OCI-M1 (cell line): ENCODE data around the gene DTX2.
A peak's percentile ranks its signal among the peaks of the same experiment; 100 is the strongest.
"Not testable (repeated sequence)": the region's sequence is repeated elsewhere in the genome, so short reads cannot be mapped to it uniquely, and the experiment has no call there.

Experiments
- DNase-seq: peaks from one replicate; lab custom pipeline; 2025; lab: John Stamatoyannopoulos, UW

Gene DTX2

GRCh38 chr7:76461464-76462101, at the start of gene DTX2:
DTX2 (plus strand) TSS chr7:76461709; CDS start chr7:76480510, 18,801 bp downstream.
- not testable (repeated sequence) for DNase-seq

- DNase-seq: no peak
Measured at GRCh38 chr7:76412249-76412648, 49.3 kb upstream of the DTX2 start.

GRCh38 chr7:76417654-76418310, 43.7 kb upstream of the DTX2 start:
- DNase-seq: not testable (repeated sequence)

GRCh38 chr7:76421097-76421496, 40.4 kb upstream of the DTX2 start:
- DNase-seq: not testable (repeated sequence)

GRCh38 chr7:76423666-76424412, 37.7 kb upstream of the DTX2 start:
- no peak for DNase-seq

- DNase-seq: no peak
Measured at GRCh38 chr7:76424413-76425111, 36.9 kb upstream of the DTX2 start, which contains the start of gene ZP3. ZP3 (plus strand) TSS chr7:76424950; CDS start chr7:76424965, 15 bp downstream.

GRCh38 chr7:76425156-76425555, 36.4 kb upstream of the DTX2 start:
- no peak for DNase-seq

GRCh38 chr7:76425558-76425957, 36.0 kb upstream of the DTX2 start:
- not testable (repeated sequence) for DNase-seq

- no peak for DNase-seq
Measured at GRCh38 chr7:76426246-76426645, 35.3 kb upstream of the DTX2 start.

GRCh38 chr7:76427635-76428034, 33.9 kb upstream of the DTX2 start:
- no peak for DNase-seq

GRCh38 chr7:76428149-76428823, 33.2 kb upstream of the DTX2 start:
- DNase-seq: no peak

GRCh38 chr7:76428868-76429805, 32.4 kb upstream of the DTX2 start:
- peak; percentile 89 for DNase-seq

GRCh38 chr7:76430211-76430610, 31.3 kb upstream of the DTX2 start:
- no peak for DNase-seq

GRCh38 chr7:76430836-76431235, 30.7 kb upstream of the DTX2 start:
- no peak for DNase-seq

GRCh38 chr7:76437873-76438272, 23.6 kb upstream of the DTX2 start:
- peak; percentile 90 for DNase-seq

- not testable (repeated sequence) for DNase-seq
Measured at GRCh38 chr7:76439120-76439888, 22.2 kb upstream of the DTX2 start.

GRCh38 chr7:76440404-76440803, 21.1 kb upstream of the DTX2 start:
- not testable (repeated sequence) for DNase-seq

GRCh38 chr7:76441792-76442191, 19.7 kb upstream of the DTX2 start:
- DNase-seq: not testable (repeated sequence)

GRCh38 chr7:76442664-76443446, 18.7 kb upstream of the DTX2 start:
- DNase-seq: not testable (repeated sequence)
